SHP77 treated with DMSO at 0.1 percent for 48 hours (cell line): ENCODE measurements around the gene ZNF621.
"Not testable (repeated sequence)": the region's sequence is repeated elsewhere in the genome, so short reads cannot be mapped to it uniquely, and the experiment has no call there.

Source experiments
- DNase-seq: peaks from one replicate; lab custom pipeline; 2025; lab: John Stamatoyannopoulos, UW

Gene ZNF621

DNA sequence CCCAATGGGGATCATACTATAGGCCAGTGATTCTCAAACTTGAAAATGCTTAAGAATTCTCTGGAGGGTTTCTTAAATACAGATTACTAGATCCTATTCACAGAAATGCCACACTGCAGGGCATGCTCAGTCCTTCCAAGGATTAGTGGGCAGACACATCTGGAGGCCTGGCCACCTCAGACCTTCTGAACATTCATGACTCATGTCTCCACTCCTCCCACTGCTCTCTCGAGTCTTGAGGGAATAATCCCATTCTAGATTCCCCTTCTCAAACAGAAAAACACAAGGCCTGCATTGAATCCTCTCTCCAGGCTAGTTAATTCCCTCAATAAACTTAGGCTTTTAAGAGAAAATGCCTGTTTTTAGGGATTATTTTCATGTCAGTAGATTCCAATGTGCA, 22.1 kb downstream of the ZNF621 start:
- no peak for DNase-seq

DNA sequence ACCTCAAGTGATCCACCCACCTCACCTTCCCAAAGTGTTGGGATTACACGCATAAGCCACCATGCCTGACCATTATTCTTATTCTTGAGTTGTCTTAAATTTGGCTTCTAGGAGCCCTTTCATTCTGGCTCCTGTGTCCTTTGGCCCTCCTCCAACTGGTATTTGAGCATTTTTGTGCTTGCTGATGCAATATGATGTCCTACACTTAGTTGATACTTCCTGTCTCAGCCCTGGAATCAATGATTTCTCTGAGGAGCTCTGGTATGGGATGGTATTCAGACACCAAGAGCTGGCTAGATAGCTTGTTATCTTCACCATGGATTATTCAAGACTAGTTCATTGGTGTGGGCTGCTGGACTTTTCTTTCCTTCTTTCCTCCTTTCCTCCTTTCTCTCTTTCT, 25.4 kb downstream of the ZNF621 start:
- DNase-seq = no peak

DNA sequence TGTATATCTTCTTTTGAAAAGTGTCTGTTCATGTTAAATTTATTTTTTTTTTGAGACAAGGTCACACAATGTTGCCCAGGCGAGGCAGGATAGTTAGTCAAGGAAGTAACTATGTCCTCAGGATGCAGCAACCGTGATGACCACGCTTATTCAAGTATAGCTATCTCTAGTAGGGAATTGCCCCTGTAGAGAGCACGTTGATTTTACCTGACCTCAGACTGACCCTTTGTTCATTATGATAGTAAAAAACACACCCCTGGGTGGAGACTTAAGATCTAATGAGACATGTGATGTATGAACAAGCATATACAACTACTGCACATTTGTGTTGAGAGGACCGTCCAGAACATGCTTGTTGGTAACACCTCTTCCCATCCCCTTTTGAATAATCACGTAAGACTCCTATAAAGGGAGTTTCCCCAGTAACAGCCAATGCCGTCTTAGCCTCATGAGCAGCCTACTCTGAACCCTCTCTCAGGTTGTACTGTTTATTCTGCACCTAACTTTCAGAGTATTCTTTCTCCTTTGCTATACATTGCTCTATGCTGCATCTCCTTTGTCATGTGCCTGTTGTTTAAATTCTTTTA, 32.9 kb downstream of the ZNF621 start:
- DNase-seq = no peak

DNA sequence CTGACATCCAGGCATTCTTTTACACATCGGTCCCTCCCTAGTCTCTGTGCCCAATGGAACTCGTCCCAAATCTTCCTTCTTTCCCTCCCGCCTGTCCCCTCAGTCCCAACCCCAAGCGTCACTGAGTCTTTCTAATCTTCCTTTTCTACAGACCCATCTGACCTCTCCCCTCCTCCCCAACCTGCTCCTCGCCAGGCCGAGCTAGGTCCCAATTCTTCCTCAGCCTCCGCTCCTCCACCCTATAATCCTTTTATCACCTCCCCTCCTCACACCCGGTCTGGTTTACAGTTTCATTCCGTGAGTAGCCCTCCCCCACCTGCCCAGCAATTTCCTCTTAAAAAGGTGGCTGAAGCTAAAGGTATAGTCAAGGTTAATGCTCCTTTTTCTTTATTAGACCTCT, 37.7 kb downstream of the ZNF621 start:
- DNase-seq = not testable (repeated sequence)

DNA sequence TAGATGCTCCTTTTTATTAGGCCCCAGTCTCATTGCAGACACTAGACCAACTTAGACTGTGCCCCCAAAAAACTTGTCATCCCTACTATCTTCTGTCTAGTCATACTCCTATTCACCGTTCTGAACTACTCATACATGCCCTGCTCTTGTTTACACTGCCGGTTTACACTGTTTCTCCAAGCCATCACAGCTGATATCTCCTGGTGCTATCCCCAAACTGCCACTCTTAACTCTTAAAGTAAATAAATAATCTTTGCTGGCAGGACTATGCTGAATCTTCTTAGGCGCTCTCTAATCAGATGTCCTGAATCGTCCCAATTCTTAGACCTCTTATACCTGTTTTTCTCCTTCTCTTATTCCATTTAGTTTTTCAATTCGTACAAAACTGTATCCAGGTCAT, 40.9 kb downstream of the ZNF621 start:
- DNase-seq = not testable (repeated sequence)

DNA sequence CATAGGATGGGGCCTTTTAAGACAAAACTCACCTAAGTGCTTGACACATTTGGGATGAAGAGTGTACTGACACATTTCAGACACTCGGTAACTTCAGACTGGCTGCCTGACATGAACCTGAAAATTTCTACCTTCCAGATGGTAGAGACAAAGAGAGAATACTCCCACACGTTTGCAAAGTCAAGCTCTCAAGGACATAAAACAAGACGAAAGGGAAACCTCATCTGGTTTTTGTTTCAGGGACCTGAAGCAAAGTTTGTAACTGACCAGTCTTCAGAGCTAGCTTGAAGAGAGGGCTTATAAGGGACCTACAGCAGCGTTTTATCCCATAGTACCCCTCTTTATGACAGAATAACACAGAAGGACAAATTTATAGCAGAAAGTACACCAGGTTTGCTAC, 41.9 kb downstream of the ZNF621 start:
- no peak for DNase-seq

DNA sequence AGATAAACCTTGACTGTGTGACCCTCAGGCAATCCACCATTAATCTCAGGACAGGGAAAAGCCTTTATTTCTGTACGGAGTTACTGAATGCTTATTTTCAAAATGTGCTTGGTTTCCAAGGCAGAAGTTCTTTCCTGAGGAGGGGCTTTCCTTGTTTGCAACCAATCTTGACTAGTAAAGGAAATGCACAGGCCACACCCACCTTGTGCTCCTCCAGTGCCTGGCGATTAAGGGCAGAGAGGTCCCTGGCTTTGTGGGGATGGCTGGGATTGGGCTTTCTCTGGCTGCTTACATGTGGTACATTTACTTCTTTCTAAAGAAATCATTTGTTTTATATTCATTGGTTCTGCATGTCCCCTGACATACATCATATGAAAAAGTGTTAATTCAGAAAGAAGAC, 47.8 kb downstream of the ZNF621 start:
- DNase-seq = no peak

DNA sequence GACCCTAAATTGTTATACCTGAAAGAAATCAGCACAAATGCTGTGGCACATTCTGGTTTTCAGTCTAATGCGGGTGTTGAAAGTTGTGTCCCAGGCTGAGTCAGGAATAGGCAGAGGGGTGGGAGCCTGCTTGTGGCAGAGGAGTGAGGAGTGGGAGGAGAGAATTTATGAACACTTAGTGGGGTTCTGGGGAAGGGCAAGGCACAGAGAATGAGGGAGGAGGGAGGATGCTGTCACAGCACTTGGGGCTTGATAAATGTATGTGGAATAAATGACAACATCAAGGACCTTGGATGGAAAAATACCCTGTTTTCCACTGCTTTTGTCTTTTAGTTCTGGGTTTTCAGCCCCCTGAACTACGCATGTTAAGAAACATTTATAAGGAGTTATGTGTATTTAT, 49.3 kb downstream of the ZNF621 start:
- no peak for DNase-seq

DNA sequence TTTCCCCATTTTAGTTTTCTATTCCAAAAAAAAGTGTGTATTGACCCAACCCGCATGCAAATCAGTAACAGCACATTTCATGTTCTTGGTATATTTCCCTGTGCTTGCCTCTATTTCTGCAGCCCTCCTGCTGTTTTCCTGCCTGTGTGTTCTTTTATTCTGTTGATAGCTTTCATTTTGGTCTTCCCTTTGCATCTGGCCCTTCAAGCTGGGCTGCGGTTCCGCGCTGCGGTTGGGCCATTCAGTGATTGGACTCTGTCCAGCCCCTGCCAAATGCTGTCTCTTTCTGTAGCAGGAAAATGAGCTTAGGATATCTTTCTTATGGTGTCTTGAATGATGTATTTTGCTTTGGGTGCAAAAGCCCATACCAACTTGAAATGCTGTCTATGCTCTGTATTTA, 49.9 kb downstream of the ZNF621 start:
- DNase-seq = no peak

DNA sequence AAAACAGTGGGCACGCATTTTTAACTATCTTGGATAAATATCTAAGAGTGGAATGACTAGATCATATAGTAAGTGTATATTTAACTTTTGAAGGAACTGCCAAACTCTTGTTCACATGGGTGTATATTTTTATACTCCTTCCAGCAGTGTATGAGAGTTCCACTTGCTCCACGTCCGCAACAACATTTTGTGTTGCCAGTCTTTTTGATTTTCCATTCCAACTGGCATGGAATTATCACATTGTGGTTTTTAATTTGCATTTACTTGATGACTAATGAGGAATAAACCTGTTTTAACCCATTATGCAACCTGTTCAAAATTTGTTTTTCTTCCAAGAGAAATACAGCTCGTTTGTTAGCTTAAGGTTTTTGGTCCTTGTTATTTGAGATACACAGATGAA, 51.6 kb downstream of the ZNF621 start:
- no peak for DNase-seq

DNA sequence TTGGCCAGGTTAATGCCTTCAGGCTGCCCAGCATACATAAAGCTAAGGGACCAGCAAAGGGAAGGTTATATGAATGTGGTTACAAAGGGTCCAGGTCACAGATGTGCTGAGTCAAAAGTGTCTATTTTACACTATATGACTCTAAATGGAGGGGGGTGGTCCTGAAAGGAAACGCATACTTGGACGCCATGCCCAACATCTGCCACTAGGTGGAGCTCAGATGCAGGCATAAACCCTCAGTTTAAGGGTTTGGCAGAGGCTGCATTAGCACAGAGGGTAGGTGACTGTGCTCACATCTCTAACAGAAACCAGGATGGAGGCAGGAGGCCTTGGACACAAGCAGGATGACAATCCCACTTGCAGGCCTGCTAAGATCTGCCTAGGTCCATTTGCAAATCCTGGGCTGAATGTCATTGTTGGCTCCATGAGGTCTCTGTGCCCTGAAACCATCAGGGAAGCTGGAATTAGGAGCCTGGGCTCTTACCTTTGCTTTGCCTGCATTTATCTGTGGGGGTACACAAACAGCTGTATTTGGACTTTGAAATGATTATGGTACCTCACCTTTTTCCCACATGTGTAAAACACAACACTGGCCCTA, 55.8 kb downstream of the ZNF621 start:
- peak; percentile 18 for DNase-seq

DNA sequence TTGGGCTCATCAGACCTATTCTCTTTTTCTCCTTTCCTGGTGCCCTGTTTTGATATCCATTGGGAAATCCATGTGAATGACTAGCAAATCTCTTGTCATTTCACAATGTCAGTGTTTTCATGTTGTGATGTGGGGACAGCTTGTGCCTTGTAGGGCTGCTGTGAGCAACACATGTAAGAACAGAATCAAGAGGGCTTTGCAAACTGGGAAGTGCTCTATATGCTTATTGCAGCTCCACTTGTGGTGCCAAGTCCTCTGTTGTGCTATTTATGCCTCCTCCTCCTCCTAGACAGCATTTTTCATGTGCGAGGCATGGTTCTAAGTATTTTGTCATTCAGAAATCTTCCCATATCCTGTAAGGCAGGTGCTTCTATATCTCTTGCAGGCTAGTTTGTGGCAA, 56.4 kb downstream of the ZNF621 start:
- no peak for DNase-seq

DNA sequence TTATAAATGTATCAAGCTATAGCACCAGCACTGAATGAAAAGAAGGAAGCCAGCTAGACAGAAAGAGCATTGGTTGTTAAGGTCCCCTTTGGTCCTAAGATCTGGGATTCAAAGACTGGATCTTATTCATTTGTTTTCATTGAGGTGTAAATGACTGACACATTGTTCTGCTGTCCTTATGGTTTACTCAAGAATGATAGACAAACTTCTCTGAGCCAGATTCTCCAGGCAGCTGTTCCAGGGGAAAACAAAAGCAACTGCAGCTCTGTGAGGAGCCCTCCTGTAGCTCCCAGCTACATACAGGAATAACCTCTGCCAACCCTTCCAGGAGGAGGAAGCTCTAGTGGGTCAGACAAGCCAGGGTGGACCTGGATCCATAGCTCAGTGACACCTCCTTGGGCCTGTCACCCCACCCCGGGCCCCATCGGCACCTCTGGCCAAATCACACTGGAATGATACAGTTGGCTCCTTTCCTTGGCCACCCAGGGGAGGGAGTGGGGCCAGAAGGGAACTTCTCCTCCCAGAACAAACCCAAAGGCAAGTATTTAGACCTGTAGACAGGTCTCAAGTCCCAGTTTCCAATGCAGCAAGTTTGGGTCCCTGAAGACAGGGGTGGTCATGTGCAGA, 57.8 kb downstream of the ZNF621 start:
- no peak for DNase-seq

DNA sequence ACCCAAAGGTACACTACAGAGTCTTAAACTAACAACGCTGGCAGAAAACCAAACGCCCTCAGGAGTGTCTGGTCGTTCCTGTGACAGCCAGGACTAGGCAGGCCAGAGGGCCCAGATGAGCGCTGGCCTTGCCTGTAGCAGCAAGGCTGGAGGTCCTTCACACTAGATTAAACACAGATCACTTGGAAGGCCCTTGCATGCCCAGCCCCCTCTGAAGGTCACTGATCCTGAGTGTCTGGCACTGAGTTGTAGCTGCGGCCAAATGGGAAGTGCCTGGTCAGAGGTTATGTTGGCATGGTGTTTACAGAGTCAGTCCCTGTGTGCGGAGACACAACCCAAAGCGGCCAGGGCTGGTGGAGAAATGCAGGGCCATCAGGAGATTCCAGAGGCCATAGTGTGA, 58.9 kb downstream of the ZNF621 start:
- no peak for DNase-seq

DNA sequence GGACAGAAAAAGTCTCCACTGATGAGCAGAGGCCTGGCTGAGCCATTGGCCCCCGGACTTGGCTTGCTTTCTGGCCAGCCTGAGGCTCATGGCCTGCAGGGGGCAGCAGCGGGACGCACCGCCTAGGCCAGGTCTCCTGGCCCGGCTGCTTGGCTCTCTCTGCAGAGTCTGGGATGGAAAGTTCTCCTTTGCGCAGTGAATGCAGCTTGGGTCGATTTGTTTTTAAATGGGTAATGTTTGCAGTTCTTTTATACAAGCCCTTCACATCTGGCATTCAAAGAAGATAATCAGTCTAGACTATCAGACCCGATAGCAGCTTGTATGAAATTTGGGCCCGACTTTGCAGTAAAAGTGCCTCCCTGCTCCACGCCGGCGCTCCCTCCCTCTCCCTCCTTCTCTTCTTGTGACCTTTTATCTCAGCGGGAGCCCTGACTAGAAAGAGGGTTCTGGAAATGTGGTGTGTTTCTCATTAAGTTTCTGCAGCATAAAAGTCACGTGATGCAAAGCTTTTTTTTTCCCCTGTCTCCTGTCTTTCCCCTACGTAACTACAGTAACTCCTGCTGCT, 59.9 kb downstream of the ZNF621 start:
- DNase-seq = peak; percentile 18

DNA sequence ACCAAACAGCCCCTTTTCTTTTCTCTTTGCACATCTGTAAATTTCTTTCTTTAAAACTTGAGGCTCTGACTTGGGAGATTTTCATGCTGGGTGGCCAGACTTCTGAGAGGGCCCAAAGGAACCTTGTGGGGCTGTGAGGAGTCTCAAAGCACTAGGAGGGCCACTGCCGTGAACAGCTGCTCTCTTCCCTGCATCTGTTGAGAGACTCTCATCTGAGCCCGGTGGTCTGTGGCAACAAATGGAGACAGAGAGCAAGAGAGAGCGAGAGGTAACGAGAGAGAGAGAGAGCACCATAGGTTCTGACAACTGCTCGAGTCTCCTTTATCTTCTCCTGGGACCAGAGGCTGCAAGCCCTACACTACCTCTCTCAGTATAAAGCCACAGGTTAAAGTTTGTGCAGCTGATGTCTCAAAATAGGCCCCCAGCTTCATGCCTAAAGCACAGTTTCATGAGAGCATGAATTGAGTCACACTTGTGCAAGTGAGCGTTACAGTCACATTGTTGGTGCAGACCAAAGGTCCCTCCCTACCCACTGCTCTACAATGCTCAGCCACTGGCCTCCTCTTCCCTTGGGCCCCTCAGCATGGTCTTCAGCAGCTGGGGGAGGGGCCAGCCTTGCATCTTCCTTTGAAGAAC, 60.7 kb downstream of the ZNF621 start:
- DNase-seq = no peak

DNA sequence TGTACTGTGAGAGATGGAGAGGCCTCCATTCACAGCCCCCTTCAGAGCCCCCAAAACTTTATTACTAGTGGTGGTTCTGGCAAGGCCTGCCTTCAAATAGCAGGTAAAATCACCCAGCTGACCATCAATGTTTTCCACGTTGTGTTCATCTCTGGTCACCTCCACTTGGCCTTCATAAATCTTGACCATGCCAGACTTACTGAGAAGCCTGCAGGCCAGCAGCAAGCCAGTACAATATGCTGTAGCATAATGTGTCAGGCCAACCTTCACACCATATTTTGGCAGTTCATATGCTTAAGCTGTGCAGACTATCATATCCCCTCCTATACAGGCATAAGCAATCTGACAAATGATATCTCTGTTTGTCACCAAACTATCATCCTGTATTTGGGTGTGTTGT, 62.1 kb downstream of the ZNF621 start:
- DNase-seq = no peak

DNA sequence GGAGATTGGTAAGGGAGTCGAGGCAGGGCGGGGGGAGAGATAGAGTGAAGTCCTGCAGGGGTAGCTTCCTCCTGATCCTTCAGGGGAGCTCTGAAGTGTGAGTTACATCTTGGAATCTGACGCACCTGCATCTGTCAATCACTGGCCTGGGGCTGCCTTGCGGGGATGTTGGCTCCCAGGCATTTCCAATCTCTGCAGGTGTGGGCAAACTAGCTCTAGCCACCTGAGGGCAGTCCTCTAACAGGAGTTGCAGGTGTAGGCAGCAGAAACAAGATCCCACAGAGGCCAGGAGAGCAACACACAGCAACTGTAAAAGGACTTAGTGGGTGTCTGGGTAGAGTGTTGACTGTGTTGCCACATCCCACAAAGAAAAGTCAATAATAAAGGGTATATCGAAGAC, 63.6 kb downstream of the ZNF621 start:
- DNase-seq = no peak
